D721Med (cell line): Measurements from ENCODE around the gene KIFAP3.
A peak's percentile ranks its signal among the peaks of the same experiment; 100 is the strongest.
"Not testable (repeated sequence)": the region's sequence is repeated elsewhere in the genome, so short reads cannot be mapped to it uniquely, and the experiment has no call there.

Source experiments
- DNase-seq: peaks from one replicate; pipeline ENCODE4 v3.0.0; 2011; ENCODE audit warnings: low spot score; ENCODE audit not compliant: insufficient read length
- FAIRE-seq: peaks from 2 replicates; lab custom pipeline; 2011; peaks lifted over from hg19 to GRCh38; lab: Jason Lieb, UNC
- TF ChIP-seq, protein P1 (sequence below): IDR thresholded peaks from 2 replicates; pipeline ENCODE4 v1.5.1; 2012; ENCODE audit warnings: mild to moderate bottlenecking, control low read depth; ENCODE audit not compliant: insufficient read depth; ENCODE audit errors: missing control alignments

Gene KIFAP3

DNA sequence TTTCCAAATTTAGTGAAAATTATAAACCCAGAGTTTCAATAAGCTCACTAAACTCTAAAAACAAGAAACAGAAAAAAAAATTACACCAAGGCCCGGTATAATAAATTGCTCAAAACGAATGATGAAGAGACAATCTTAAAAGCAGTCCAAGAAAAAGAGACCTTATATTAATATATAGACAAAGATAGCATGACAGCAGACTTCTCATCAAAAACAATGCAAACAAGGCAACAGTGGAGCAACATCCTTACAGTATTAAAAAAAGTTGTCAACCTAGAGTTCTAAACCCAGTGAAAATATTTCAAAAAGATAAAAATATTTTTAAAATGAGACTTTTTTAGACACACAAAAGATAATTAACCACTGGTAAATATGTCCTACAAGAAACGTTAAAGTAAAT lies 46.7 kb downstream of the KIFAP3 start:
- no peak for FAIRE-seq
- no peak for DNase-seq
- TF ChIP-seq, protein P1, sequence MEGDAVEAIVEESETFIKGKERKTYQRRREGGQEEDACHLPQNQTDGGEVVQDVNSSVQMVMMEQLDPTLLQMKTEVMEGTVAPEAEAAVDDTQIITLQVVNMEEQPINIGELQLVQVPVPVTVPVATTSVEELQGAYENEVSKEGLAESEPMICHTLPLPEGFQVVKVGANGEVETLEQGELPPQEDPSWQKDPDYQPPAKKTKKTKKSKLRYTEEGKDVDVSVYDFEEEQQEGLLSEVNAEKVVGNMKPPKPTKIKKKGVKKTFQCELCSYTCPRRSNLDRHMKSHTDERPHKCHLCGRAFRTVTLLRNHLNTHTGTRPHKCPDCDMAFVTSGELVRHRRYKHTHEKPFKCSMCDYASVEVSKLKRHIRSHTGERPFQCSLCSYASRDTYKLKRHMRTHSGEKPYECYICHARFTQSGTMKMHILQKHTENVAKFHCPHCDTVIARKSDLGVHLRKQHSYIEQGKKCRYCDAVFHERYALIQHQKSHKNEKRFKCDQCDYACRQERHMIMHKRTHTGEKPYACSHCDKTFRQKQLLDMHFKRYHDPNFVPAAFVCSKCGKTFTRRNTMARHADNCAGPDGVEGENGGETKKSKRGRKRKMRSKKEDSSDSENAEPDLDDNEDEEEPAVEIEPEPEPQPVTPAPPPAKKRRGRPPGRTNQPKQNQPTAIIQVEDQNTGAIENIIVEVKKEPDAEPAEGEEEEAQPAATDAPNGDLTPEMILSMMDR: no peak

DNA sequence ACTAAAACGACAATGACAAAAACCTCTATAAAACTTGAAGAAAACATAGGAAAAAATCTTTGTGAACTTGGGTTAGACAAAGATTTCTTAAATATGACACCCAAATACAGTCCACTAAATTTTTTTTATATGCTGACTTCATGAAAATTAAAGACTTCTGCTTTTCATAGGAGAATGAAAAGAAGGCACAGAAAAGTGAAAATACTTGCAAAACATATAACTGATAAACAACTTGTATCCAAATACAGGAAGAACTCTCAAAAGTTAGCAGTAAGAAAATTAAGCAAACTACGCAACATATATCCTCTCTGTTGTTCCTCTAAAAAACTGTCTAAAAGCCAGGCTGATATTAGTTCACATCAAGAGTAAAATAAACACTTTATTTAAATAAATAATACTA lies 53.6 kb downstream of the KIFAP3 start:
- DNase-seq (no peak), FAIRE-seq (peak; percentile 77)
- TF ChIP-seq, protein P1: no peak

DNA sequence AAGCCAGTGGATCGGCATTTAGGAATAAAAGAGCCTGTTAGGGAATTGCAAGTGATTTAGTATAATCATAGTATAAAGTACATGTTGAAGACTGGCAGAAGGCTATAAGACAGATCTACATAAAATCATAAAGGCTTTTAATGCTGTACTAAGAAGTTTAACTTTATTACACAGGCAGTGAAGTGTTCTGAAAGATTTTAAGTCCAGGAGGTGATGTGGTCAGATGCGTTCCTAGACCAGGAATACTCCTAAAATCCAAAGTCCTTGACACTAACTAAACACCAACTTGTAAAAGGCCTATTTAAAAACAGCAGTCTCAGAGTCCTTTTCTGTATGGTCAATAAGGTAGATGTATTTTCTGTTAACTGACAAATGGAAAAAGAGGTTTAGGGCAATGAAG lies 57.0 kb downstream of the KIFAP3 start:
- DNase-seq (no peak), FAIRE-seq (no peak)
- TF ChIP-seq, protein P1: no peak

DNA sequence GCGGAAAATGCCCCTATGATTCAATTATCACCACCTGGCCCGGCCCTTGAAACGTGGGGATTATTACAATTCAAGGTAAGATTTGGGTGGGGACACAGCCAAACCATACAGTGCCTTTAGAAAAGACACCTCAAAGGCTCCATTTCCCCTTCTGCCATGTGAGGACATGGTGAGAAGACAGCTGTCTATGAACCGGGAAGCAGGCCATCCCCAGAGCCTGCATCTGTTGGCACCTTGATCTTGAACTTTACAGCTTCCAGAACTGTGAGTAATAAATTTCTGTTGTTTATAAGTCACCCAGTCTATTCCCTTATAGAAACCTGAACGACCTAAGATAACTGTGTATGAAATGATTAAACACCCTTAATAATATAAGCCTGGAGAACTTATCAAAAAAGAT lies 61.6 kb downstream of the KIFAP3 start:
- FAIRE-seq (no peak), DNase-seq (no peak)
- TF ChIP-seq, protein P1: no peak

DNA sequence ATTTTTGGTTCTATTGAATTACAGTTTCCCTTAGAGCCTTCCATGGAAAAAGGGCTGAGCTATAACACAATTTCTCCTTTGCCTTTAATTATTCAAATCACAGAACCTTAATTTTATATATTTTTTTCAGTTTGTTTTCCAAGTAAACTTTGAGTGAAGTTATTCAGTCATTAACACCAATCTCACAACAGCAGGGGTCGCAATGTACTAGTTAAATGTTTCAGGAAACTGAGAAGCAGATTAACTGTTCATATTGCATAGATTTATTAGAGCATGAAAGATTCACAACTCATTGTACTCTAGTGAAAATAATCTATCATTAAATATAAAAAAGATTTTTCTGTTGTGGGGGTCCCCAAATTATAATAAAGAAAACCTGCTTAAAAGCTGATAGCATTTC lies 64.1 kb downstream of the KIFAP3 start:
- DNase-seq: no peak
- FAIRE-seq: peak; percentile 87
- TF ChIP-seq, protein P1: peak; percentile 93

DNA sequence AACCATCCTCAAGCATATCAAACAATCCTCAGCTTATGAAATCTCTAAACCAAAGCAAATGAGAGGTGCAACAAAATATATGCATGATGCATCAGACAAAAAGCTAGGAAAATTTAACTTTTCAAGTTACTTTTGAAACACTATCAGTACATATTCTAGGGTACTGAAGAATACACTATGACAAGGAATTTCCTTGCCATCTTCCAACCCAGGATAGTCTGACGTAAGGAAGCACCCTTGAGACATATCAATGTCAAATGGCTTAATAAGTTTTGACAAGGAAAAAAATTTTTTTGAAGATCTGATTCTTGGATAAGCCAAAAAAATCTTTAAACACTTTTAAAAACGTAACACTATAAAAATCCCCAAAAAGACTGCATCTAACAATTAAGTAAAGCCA lies 64.9 kb downstream of the KIFAP3 start:
- FAIRE-seq (no peak), DNase-seq (no peak)
- TF ChIP-seq, protein P1: no peak

DNA sequence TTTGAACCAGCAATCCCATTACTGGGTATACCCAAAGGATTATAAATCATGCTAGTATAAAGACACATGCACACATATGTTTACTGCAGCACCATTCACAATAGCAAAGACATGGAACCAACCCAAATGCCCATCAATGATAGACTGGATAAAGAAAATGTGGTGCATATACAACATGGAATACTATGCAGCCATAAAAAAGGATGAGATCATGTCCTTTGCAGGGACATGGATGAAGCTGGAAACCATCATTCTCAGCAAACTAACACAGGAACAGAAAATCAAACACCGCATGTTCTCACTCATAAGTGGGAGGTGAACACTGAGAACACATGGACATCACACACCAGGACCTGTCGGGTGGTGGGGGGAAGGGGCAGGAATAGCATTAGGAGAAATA lies 65.8 kb downstream of the KIFAP3 start:
- not testable (repeated sequence) for DNase-seq, FAIRE-seq

DNA sequence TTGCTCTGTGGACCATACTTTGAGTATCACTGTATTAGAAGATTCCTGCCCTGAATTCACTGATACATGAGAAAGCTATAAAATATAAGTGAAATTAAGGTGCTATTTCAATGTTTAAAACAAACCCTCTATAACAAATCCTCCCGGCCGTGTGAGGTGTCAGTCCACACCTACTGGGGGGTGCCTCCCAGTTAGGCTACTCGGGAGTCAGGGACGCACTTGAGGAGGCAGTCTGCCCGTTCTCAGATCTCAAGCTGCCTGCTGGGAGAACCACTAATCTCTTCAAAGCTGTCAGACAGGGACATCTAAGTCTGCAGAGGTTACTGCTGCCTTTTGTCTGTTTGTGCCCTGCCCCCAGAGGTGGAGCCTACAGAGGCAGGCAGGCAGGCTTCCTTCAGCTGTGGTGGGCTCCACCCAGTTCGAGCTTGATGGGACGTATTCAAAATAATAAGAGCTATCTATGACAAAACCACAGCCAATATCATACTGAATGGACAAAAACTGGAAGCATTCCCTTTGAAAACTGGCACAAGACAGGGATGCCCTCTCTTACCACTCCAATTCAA lies 71.1 kb downstream of the KIFAP3 start:
- FAIRE-seq: peak; percentile 38
- not testable (repeated sequence) for DNase-seq
